IMR-90 (cell line): ENCODE data around the gene BOD1L1. TPM values are rescaled to one million over a fixed set of nuclear protein-coding genes. Genes with fewer than 3 reads are reported as not detected.

ENCODE experiments used
- ATAC-seq: fragments of 200-7000 bp; cut with Tn5 transposase; 2 replicates; pipeline ENCODE4 v1.9.1; 2020; ENCODE audit warnings: low read depth, mild to moderate bottlenecking, moderate library complexity
- BruUV-seq: library from RNA; stranded (reverse); fragments of 400-500 nt; replicated peaks from 2 replicates; lab custom pipeline; 2021; lab: Mats Ljungman, UMichigan
- CTCF ChIA-PET: fragments of 300-600 bp; formaldehyde crosslinking; extraction: SDS; loops from one replicate; lab custom pipeline; 2021; ENCODE audit warnings: antibody characterized with exemption; lab: Yijun Ruan, JAX
- POLR2A ChIA-PET: fragments of 300-600 bp; sonication (Branson Sonifier 250); formaldehyde crosslinking; loops from one replicate; lab custom pipeline; 2022; ENCODE audit warnings: antibody characterized with exemption; ENCODE audit not compliant: unreplicated experiment; lab: Charles Lee
- DNase-seq: peaks from one replicate; pipeline ENCODE4 v3.0.0; 2013
- H2AFZ ChIP-seq: replicated peaks from 2 replicates; pipeline ENCODE3; 2013; ENCODE audit warnings: low read length, mild to moderate bottlenecking; ENCODE audit not compliant: poor library complexity
- H2AK5ac ChIP-seq: 2 replicates; pipeline ENCODE4 v1.6.1; 2013; ENCODE audit warnings: low read depth, low read length, inconsistent platforms
- H2AK9ac ChIP-seq: replicated peaks from 2 replicates; pipeline ENCODE3; 2013; ENCODE audit warnings: mild to moderate bottlenecking, low read depth, low read length, moderate library complexity; ENCODE audit not compliant: poor library complexity
- H2BK120ac ChIP-seq: 2 replicates; pipeline ENCODE4 v1.6.1; 2013; ENCODE audit warnings: low read depth, low read length, inconsistent platforms
- H2BK15ac ChIP-seq: 3 replicates; pipeline ENCODE4 v1.6.1; 2013; ENCODE audit warnings: low read depth, low read length, inconsistent platforms
- H2BK20ac ChIP-seq: 2 replicates; pipeline ENCODE4 v1.6.1; 2013; ENCODE audit warnings: low read depth, mild to moderate bottlenecking, inconsistent platforms, low read length, moderate library complexity
- H2BK5ac ChIP-seq: 2 replicates; pipeline ENCODE4 v1.6.1; 2013; ENCODE audit warnings: mild to moderate bottlenecking, low read depth, low read length, inconsistent platforms; ENCODE audit not compliant: poor library complexity, severe bottlenecking
- H3K14ac ChIP-seq: replicated peaks from 2 replicates; pipeline ENCODE4 v1.6.1; 2013; ENCODE audit warnings: low read depth, low read length, inconsistent platforms
- H3K18ac ChIP-seq: 2 replicates; pipeline ENCODE4 v1.6.1; 2013; ENCODE audit warnings: low read depth, low read length, control low read depth
- H3K23ac ChIP-seq: 2 replicates; pipeline ENCODE4 v1.6.1; 2013; ENCODE audit warnings: low read depth, low read length, inconsistent platforms
- H3K27ac ChIP-seq: 2 replicates; pipeline ENCODE4 v1.5.1; 2013; ENCODE audit warnings: mild to moderate bottlenecking, control low read depth, low read length; ENCODE audit not compliant: insufficient read depth
- H3K27me3 ChIP-seq: 2 replicates; pipeline ENCODE4 v1.6.1; 2013; ENCODE audit warnings: low read length; ENCODE audit not compliant: control insufficient read depth, insufficient read depth
- H3K36me3 ChIP-seq: 2 replicates; pipeline ENCODE4 v1.6.1; 2013; ENCODE audit warnings: low read length, mixed read lengths; ENCODE audit not compliant: control insufficient read depth, insufficient read depth
- H3K4ac ChIP-seq: 2 replicates; pipeline ENCODE4 v1.6.1; 2013; ENCODE audit warnings: low read depth, low read length, inconsistent platforms
- H3K4me1 ChIP-seq: 2 replicates; pipeline ENCODE4 v1.6.1; 2013; ENCODE audit warnings: low read length, mixed read lengths; ENCODE audit not compliant: control insufficient read depth, insufficient read depth
- H3K4me2 ChIP-seq: 2 replicates; pipeline ENCODE4 v1.6.1; 2013; ENCODE audit warnings: low read depth, mild to moderate bottlenecking, control low read depth, low read length, moderate library complexity
- H3K4me3 ChIP-seq: 2 replicates; pipeline ENCODE4 v1.5.1; 2013; ENCODE audit warnings: low read depth, mild to moderate bottlenecking, control low read depth, low read length, moderate library complexity; ENCODE audit not compliant: insufficient read depth
- H3K56ac ChIP-seq: 2 replicates; pipeline ENCODE4 v1.6.1; 2013; ENCODE audit warnings: low read length, inconsistent platforms; ENCODE audit not compliant: insufficient read depth; ENCODE audit errors: extremely low read depth
- H3K79me1 ChIP-seq, 2 experiments: 2 replicates each; pipeline ENCODE4 v1.6.1; 2013; ENCODE audit warnings: low read length in 2 of 2, inconsistent platforms in 1 of 2, low read depth in 1 of 2
- H3K9ac ChIP-seq: 2 replicates; pipeline ENCODE4 v1.6.1; 2013; ENCODE audit warnings: low read depth, low read length, control low read depth
- H3K9me1 ChIP-seq: 2 replicates; pipeline ENCODE4 v1.6.1; 2013; ENCODE audit warnings: low read length, inconsistent platforms; ENCODE audit not compliant: insufficient read depth
- H3K9me3 ChIP-seq: 2 replicates; pipeline ENCODE4 v1.6.1; 2013; ENCODE audit warnings: low read length; ENCODE audit not compliant: control insufficient read depth, insufficient read depth
- H4K20me1 ChIP-seq: 2 replicates; pipeline ENCODE4 v1.6.1; 2013; ENCODE audit warnings: low read length, inconsistent platforms; ENCODE audit not compliant: insufficient read depth
- H4K5ac ChIP-seq: 2 replicates; pipeline ENCODE4 v1.6.1; 2013; ENCODE audit warnings: mild to moderate bottlenecking, low read depth, low read length, control low read depth
- H4K8ac ChIP-seq, 2 experiments: 2 replicates each; pipeline ENCODE4 v1.6.1; 2013; ENCODE audit warnings: low read depth in 2 of 2, low read length in 2 of 2, control low read depth in 1 of 2, inconsistent platforms in 1 of 2
- H4K91ac ChIP-seq: 2 replicates; pipeline ENCODE4 v1.6.1; 2013; ENCODE audit warnings: low read depth, low read length, inconsistent platforms; ENCODE audit not compliant: insufficient read depth
- BHLHE40 ChIP-seq: fragments of 150-350 bp; IDR thresholded peaks from 2 replicates; pipeline ENCODE4 v1.6.1; 2016; ENCODE audit warnings: mild to moderate bottlenecking, low read depth, low read length
- CEBPB ChIP-seq: IDR thresholded peaks from 2 replicates; pipeline ENCODE4 v1.6.1; 2012; ENCODE audit warnings: low read depth, low read length, improper control_type of control experiment
- CHD1 ChIP-seq: IDR thresholded peaks from 2 replicates; pipeline ENCODE4 v1.6.1; 2012; ENCODE audit warnings: low read depth, low read length, improper control_type of control experiment
- MAZ ChIP-seq: IDR thresholded peaks from 2 replicates; pipeline ENCODE4 v1.6.1; 2012; ENCODE audit warnings: low read depth, mild to moderate bottlenecking, low read length, improper control_type of control experiment, moderate library complexity, borderline replicate concordance
- NFE2L2 ChIP-seq: fragments of 150-350 bp; IDR thresholded peaks from 2 replicates; pipeline ENCODE4 v1.6.1; 2016; ENCODE audit warnings: low read depth, mild to moderate bottlenecking, low read length
- RCOR1 ChIP-seq: IDR thresholded peaks from 2 replicates; pipeline ENCODE4 v1.6.1; 2012; ENCODE audit warnings: mild to moderate bottlenecking, low read length, improper control_type of control experiment; ENCODE audit not compliant: insufficient replicate concordance
- RFX5 ChIP-seq: IDR thresholded peaks from 2 replicates; pipeline ENCODE4 v1.8.0; 2012; ENCODE audit warnings: low read depth, mild to moderate bottlenecking, low read length, moderate library complexity
- USF2 ChIP-seq: fragments of 150-350 bp; IDR thresholded peaks from 2 replicates; pipeline ENCODE4 v1.6.1; 2017; ENCODE audit warnings: mild to moderate bottlenecking, antibody characterized with exemption, low read length, low read depth
- dilution Hi-C: fragments of 300-500 bp; cut with HindIII; formaldehyde crosslinking; loops from one replicate; pipeline ENCODE4 v1.14.3; 2018; ENCODE audit warnings: low sequenced_read_pairs; ENCODE audit not compliant: unreplicated experiment
- in situ Hi-C: fragments of 300-500 bp; cut with MboI; formaldehyde crosslinking; loops from 3 replicates; pipeline ENCODE4 v1.14.3; 2019; ENCODE audit warnings: low sequenced_read_pairs, inconsistent platforms, mixed read lengths
- intact Hi-C: fragments of 100-400 bp; cut with micrococcal nuclease; formaldehyde crosslinking; loops from 2 replicates; pipeline ENCODE4 v1.10.0; 2022
- polyA plus RNA-seq, 3 experiments: library from polyadenylated mRNA; depleted of rRNA; stranded (reverse); fragments of >200 nt; gene quantifications; 2 replicates each; pipeline ENCODE4 v1.2.3, GENCODE V29; 2012; ENCODE audit warnings: low replicate concordance in 1 of 3
- total RNA-seq: library from RNA; depleted of rRNA; stranded (reverse); fragments of >200 nt; gene quantifications from 2 replicates; pipeline ENCODE4 v1.2.3, GENCODE V29; 2012
- TF ChIP-seq, protein P1 (sequence below): fragments of 150-350 bp; IDR thresholded peaks from 2 replicates; pipeline ENCODE4 v1.6.1; 2016; ENCODE audit warnings: low read depth, mild to moderate bottlenecking, low read length, moderate library complexity, borderline replicate concordance

The BOD1L1 gene
- total and polyA plus RNA-seq, 2 of the 4 experiments (the other 2 are of a cell fraction): 13.5 to 26.9 TPM

GRCh38 chr4:13597604-13598003 lies 29.9 kb downstream of the BOD1L1 start:
- Histone ChIP-seq H2BK120ac (no peak overlapping the region), H3K36me3 (peaks cover 39% of the 10 kb centered on the region), H2BK5ac (no peak overlapping the region), H4K8ac (no peak overlapping the region), H3K27me3 (no peaks in the 10 kb centered on the region), H4K91ac (no peak overlapping the region), H3K9ac (no peak overlapping the region), H2BK20ac (no peak overlapping the region), H3K9me1 (no peaks in the 10 kb centered on the region; the same call in 1 of the 2 replicates), H3K23ac (no peak overlapping the region), H4K5ac (no peak overlapping the region), H3K18ac (no peak overlapping the region), H2AK5ac (no peak overlapping the region), H3K4ac (no peak overlapping the region), H3K4me2 (no peak overlapping the region), H4K20me1 (no peaks in the 10 kb centered on the region), H3K4me3 (no peak overlapping the region), H2AFZ (no peak overlapping the region), H3K9me3 (no peaks in the 10 kb centered on the region), H3K56ac (no peak overlapping the region), H3K4me1 (peaks cover 2% of the 10 kb centered on the region; the same call in 1 of the 2 replicates), H3K27ac (no peak overlapping the region), H2BK15ac (no peak overlapping the region), H3K79me1 (peaks cover 0 to 4% of the 10 kb centered on the region in 2 experiments; a peak in 1 of 4 replicates), H3K14ac (no peak overlapping the region), H2AK9ac (no peak overlapping the region)
- dilution Hi-C loops: no loop called here
- in situ Hi-C loops: no loop called here
- no peak for TF ChIP-seq CEBPB
- TF ChIP-seq BHLHE40: no peak
- no peak for TF ChIP-seq RCOR1
- TF ChIP-seq NFE2L2: no peak
- no peak for TF ChIP-seq CHD1
- no peak for TF ChIP-seq MAZ
- no peak for TF ChIP-seq RFX5
- TF ChIP-seq, protein P1, sequence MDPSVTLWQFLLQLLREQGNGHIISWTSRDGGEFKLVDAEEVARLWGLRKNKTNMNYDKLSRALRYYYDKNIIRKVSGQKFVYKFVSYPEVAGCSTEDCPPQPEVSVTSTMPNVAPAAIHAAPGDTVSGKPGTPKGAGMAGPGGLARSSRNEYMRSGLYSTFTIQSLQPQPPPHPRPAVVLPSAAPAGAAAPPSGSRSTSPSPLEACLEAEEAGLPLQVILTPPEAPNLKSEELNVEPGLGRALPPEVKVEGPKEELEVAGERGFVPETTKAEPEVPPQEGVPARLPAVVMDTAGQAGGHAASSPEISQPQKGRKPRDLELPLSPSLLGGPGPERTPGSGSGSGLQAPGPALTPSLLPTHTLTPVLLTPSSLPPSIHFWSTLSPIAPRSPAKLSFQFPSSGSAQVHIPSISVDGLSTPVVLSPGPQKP: no peak
- TF ChIP-seq USF2: no peak
- ATAC-seq: peak; percentile 64
- intact Hi-C loops: no loop called here
- BruUV-seq: no TSS peak
- POLR2A ChIA-PET: no interaction called here
- DNase-seq: peak; percentile 38
- CTCF ChIA-PET: no interaction called here
